HG02885 (cell line): ENCODE measurements around the gene MYO1D.
"Not testable (repeated sequence)": the region's sequence is repeated elsewhere in the genome, so short reads cannot be mapped to it uniquely, and the experiment has no call there.

Source experiments
- ATAC-seq: cut with Tn5 transposase; IDR thresholded peaks from one replicate; pipeline ENCODE4 v1.9.1; 2021; ENCODE audit warnings: mild to moderate bottlenecking; ENCODE audit not compliant: unreplicated experiment, poor library complexity

The MYO1D gene

GRCh38 chr17:32558997-32559650 is 317.8 kb downstream of the MYO1D start:
- ATAC-seq: peak; percentile 90

GRCh38 chr17:32558326-32558955 is 318.5 kb downstream of the MYO1D start:
- no peak for ATAC-seq

GRCh38 chr17:32555611-32556310 is 321.2 kb downstream of the MYO1D start:
- no peak for ATAC-seq

- no peak for ATAC-seq
Observed at GRCh38 chr17:32553168-32553567, 323.8 kb downstream of the MYO1D start.

- ATAC-seq: no peak
Observed at GRCh38 chr17:32552280-32552679, 324.6 kb downstream of the MYO1D start.

- peak; percentile 50 for ATAC-seq
Observed at GRCh38 chr17:32551186-32551955, 325.6 kb downstream of the MYO1D start.

- no peak for ATAC-seq
Observed at GRCh38 chr17:32549559-32549958, 327.4 kb downstream of the MYO1D start.

- no peak for ATAC-seq
Observed at GRCh38 chr17:32546031-32546444, 330.9 kb downstream of the MYO1D start.

GRCh38 chr17:32542186-32542585 is 334.7 kb downstream of the MYO1D start:
- no peak for ATAC-seq

GRCh38 chr17:32541640-32542039 is 335.3 kb downstream of the MYO1D start:
- ATAC-seq: no peak

GRCh38 chr17:32536736-32537643 is 339.9 kb downstream of the MYO1D start:
- ATAC-seq: no peak

GRCh38 chr17:32533296-32533695 is 343.6 kb downstream of the MYO1D start:
- no peak for ATAC-seq

- ATAC-seq: no peak
Observed at GRCh38 chr17:32529604-32530003, 347.3 kb downstream of the MYO1D start.

- ATAC-seq: no peak
Observed at GRCh38 chr17:32528825-32529224, 348.1 kb downstream of the MYO1D start.

- no peak for ATAC-seq
Observed at GRCh38 chr17:32527146-32527545, 349.8 kb downstream of the MYO1D start.

- ATAC-seq: no peak
Observed at GRCh38 chr17:32525122-32525521, 351.8 kb downstream of the MYO1D start.

GRCh38 chr17:32524553-32524880 is 352.4 kb downstream of the MYO1D start:
- ATAC-seq: not testable (repeated sequence)

GRCh38 chr17:32523827-32524552 is 352.9 kb downstream of the MYO1D start:
- peak; percentile 48 for ATAC-seq

- ATAC-seq: peak; percentile 58
Observed at GRCh38 chr17:32523017-32523680, 353.8 kb downstream of the MYO1D start.
